DMS153 treated with DMSO at 0.1 percent for 48 hours (cell line): Measurements from ENCODE around the gene GLTPD2.

ENCODE experiments used
- DNase-seq: peaks from one replicate; lab custom pipeline; 2025; ENCODE audit not compliant: unreplicated experiment; lab: John Stamatoyannopoulos, UW

GLTPD2 gene

DNA sequence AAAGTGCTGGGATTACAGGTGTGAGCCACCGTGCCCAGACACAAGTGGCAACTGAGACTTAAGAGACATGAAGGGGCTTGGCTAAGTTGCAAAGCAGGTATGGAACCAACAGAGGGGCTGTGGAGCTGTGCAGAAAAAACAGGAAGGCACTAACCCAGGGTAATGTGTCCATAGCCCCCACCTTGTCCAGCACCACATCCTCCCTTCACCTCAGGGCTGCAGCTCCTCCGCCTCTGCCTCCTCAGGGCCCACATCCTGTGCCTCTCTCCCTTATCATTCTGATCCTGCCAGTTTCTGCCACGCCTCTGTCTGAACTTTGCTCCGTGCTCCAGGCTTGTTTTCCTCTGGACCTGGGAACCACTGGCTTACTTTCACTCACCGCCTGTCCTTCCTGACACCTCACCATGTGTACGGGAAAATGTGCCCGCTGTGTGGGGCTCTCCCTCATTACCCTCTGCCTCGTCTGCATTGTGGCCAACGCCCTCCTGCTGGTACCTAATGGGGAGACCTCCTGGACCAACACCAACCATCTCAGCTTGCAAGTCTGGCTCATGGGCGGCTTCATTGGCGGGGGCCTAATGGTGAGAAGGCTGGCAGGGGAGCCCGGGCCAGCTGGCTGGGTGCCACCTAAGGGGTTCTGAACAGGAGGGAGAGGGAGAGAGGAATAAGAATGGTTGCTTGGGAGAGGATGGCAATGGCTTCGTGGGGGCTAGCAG lies 17.1 kb upstream of the GLTPD2 start, which contains the start of gene TM4SF5:
Gene TM4SF5, plus strand, starts transcription at position 368 of the 716 bp plus-strand sequence. Its CDS starts 37 bp downstream, at position 405.
- DNase-seq, result no peak

DNA sequence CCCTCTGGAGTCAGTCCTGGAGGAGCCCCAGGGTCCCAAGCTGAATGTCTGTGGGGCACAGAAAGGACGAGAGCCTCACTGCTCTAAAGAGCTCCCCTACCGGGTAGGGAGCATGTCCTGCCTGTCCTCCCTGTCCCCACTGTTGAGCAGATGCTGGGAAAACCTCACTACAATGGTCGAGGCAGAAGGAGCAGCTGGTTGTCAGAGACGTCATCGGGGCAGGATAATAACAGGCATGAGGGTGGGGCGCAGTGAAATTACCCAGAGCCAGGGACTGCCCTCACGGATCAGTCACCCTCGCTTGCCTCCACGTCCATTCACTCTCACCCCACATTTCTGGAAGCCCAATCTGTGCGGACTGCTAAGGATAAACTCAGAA lies 16.5 kb upstream of the GLTPD2 start:
- no peak for DNase-seq

DNA sequence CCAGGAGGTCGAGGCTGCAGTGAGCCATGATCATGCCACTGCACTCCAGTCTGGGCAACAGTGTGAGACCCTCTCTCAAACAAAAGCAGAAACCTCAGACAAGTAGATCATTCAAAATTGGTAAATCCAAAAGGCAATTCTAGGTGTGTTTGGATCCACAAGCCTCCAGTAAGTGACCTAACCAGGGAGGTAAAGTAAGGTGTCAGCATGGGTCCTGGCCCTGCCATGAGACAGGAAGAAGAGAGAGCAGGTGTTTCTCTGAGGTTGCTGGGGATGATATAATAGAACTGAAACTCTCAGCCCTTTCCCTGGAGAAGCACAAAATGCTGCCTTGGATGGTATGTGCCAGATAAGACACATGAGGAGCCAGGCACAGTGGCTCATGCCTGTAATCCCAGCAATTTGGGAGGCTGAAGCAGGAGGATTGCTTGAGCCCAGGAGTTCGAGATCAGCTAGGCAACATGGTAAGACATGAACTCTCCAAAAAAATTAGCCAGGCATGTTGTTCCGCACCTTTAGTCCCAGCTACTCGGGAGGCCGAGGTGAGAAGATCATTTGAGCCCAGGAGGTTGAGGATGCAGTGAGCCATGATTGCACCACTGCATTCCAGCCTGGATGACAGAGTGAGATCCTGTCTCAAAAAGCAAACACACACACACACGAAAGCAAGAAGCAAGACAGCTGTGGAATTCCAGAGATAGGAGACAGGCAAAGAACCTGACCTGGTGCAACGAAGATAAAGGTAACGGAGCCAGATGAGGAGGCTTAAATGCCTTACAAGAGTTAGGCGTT lies 10.6 kb upstream of the GLTPD2 start:
- no peak for DNase-seq

DNA sequence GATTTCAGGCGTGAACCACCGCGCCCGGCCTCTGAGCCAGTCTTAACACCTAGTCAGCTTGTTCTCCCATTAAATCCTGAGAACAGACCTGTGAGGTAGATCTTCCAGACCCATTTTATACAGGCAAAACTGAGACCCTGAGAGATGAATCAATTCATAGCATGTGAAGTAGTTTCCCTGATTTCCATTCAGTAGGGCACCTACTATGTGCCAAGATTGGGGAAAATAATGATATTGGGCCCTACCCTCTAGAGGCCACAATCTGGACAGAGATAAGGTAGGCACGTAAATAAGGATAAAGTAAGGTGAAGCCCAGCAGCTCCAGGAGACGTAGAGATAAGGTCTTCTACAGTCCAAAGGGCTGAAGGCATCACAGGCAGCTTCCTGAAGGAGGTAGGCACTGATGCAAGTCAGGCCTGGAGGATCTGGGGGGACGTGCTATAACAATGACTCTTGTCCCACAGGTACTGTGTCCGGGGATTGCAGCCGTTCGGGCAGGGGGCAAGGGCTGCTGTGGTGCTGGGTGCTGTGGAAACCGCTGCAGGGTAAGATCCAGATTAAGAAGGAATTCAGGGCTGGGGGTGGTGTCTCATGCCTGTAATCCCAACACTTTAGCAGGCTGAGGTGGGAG lies 8.3 kb upstream of the GLTPD2 start:
- DNase-seq, result no peak

DNA sequence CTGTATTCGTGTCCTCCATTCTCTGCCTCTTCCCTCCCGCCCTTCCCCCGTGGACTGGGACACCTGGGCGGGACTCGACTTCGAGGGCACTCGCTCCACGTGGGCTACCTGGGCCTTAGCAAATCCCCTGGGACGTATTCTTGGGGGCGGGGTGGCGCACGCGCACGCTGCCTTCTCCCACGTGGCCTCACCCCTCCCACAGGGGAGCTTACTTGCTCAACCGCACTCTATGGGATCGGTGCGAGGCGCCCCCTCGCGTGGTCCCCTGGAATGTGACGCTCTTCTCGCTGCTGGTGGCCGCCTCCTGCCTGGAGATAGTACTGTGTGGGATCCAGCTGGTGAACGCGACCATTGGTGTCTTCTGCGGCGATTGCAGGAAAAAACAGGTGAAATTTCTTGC lies 6.1 kb upstream of the GLTPD2 start:
- no peak for DNase-seq

DNA sequence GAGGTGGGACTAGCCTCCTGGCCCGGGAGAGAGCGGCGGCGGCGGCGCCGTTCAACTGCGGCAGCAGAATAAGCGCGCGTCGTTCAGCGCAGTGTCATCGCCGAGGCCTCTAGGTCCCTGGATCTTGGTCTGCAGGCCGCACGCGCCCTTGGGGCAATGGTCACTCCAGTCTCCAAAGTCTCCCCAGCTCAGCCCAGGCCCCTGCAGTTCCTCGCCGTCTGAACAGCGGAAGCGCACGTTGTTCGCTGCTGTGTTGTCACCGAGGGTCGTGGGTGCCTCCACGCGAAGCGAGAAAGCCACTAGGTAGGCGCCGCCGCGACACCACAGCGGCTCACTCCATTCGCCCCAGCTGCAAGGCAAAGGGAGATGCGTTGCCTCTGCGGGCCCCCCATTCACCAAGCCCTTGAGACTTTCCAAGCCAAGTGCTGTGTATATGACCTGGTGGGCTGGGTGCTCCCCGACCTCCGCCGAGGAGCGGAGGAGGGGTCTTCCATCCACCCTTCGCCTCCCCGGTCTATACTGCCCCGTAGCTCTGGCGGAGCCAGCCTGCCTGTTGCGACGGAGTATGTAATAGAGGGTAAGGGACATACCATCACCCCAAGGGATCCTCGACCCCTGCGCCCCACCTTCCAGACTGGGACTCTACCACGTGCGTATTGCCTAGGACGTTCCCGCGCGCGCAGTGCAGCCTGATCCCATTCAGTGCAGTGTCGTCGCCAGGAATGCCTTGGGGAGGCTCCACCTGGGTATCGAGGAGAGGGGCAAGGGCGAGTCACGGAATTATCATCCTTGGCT lies 3.3 kb upstream of the GLTPD2 start:
- DNase-seq, result no peak

DNA sequence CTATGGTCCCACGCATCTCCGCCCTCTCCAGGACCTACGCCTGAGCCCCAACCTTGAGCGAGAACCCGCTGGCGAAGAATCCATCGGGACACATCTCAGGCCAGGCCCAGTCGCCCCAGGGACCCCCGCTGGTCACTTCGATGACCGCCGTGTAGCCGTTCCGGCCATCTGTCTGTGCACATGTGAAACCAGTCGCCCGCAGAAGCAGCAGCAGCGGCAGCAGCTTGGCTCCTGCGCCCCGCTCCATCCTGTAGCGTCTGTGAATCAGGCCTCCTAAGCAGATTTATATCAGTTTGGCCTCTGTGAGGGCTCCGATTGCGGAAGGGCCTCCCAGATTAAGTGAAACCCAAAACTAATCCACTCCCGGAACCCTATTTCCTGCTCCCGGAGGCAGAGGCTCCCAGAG lies 2.7 kb upstream of the GLTPD2 start, which contains the start of gene VMO1:
Gene VMO1, minus strand, starts transcription at position 259 of the 406 bp plus-strand sequence. Its CDS starts 12 bp downstream, at position 247.
- DNase-seq, result no peak

DNA sequence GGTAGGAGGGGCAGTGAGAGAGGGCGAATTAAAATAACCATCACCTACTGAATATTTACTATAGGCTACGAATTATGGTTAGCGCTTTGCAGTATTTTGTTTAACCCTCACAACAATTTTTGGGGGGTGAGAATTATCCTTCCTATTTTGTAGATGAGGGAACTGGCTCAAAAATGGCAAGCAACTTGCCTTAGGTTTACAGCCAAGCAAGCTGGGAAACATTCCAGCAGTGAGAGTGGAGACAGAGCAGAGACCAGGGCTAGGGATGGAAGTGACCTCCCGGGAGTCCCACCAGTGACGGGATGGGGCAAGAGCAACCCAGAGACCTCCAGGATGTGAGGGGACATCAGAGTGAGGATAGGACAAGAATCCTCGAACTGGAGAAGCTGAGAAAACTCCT lies 2.2 kb upstream of the GLTPD2 start:
- no peak for DNase-seq

DNA sequence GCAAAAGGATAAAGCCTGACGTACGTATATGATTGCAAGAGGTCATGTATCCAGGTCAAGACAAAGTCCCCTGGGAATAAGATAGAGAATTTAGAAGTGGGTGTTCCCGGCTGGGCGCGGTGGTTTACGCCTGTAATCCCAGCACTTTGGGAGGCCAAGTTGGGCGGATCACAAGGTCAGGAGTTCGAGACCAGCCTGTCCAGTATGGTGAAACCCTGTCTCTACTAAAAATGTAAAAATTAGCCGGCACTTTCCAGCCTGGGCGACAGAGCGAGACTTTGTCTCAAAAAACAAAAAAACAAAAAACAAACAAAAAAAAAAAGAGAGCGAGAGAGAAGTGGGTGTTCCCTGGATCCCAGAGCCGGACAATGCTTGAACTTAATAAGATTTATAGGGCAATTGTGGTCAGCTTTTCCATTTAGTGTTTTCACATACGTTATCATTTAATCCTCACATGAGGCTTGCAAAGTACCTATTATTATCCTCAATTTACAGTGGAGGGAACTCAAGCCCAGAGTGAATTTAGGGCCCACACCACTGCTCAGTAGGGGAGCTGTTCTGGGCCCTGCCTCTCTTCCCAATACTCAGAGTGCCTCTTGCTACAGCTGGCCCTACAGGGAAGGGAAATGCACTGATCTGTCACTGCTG lies 481 bp upstream of the GLTPD2 start:
- DNase-seq, result no peak

DNA sequence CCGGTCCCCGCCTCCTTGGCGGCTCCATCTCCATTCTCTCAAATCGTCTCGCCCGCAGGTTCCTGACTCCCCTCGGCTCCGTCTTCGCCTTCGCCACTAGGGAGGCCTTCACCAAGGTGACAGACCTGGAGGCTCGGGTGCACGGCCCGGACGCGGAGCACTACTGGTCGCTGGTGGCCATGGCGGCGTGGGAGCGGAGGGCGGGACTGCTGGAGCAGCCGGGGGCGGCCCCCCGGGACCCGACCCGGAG lies 862 bp downstream of the GLTPD2 start:
- no peak for DNase-seq

DNA sequence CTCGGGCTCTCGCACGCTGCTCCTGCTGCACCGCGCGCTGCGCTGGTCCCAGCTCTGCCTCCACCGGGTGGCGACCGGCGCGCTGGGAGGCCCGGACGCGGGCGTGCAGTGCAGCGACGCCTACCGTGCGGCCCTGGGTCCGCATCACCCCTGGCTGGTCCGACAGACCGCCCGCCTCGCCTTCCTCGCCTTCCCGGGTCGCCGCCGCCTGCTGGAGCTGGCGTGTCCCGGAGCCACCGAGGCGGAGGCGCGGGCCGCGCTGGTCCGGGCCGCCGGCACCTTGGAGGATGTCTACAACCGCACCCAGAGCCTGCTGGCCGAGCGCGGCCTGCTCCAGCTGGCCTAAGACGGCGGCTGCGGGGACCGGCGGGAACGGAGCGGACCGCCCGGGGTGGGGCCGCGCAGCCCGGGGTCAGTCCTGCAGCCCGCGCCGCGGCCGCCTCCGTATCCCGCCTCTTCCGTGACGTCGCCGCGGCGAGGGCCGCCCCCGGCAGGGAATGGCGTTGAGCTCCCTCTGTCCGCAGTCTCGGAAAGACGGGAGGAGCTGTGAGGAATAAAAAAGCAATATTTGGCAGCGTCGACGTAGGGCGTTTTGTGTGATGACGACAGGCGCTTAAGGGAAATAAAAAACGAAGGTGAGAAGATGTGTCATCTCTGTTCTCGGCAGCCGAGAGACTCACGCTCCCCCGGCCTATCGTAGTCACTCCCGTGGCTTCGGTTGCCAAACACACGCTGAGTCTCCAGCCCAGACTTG lies 1.4 kb downstream of the GLTPD2 start:
- DNase-seq, result peak; percentile 14

DNA sequence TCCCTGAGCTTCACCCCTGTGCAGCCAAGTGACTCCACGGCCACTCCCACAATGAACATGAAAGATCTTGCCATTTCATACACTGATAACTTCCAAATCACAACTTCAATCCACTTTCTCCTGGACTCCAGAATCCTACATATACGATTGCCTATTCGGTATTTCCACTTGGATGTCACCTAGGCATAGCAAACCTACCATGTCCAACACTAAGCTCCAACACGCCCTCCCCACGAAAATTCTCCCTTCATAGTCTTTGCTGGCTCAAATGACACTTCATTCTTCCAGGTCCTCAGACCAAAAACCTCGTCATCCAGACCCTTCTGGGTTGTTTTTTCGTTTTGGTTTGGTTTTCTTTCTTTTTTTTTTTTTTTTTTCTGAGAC lies 1.9 kb downstream of the GLTPD2 start:
- no peak for DNase-seq

DNA sequence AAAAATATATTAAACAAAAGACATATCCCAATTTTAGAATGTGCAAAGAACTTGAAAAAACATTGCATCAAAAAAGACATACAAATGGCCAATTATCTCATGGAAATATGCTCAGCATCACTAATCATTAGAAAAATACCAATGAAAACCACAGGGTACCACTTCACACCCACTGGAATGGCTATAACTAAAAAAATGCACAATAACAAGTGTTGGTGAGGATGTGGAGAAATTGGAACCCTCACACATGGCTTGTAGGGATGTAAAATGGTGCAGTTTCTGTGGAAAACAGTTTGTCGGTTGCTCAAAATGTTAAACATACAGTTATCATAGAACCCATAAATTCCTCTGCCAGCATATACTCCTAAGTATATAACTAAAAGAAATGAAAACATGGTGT lies 6.4 kb downstream of the GLTPD2 start:
- no peak for DNase-seq

DNA sequence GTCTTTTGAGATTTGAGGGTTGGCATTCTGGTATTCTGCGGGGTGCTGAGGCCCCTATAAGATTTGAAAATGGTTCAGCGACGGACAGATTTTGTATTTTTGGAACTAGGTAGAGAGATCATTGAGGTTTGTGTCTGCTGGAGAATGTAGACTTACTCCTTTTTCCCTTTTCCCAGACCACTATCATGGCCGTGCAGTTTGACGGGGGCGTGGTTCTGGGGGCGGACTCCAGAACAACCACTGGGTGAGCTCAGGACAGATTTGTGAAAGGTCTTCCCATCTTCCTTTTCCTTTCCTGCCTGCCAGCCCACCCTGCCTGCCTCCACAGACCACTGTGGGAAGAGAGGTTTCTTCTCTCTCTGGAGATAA lies 7.8 kb downstream of the GLTPD2 start:
- DNase-seq, result no peak

DNA sequence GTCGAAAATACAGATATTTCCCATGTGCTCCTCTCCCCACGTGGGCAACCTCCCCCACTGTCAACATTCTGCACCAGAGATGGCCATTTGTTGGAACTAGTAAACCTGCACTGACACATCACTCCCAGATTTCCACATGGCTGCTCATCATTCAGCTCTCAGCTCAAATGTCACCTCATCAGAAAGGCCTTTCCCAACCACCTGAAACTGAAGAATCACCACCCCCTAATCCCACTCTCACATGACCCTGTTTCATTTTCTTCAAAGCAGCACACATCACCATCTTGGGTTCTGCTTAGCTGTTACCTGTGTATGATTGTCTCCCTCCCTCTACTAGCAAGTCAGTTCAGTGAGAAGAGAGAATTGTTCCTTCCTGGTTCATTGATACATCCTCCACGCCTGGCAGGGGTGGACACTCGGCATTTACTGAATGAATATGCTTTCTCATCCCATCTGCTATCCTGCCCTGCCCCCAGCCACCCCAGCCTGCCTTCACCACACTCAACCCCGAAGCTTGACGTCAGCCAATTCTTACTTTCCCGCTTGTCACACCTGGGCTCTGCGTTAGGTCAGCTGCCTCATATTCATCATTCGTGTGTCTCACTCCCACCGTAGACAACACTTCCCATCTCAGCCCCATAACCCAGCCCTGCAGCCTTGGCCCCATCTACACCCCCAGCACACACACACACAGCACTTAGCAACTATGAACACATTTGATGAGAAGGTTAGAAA lies 11.9 kb downstream of the GLTPD2 start:
- DNase-seq, result no peak

DNA sequence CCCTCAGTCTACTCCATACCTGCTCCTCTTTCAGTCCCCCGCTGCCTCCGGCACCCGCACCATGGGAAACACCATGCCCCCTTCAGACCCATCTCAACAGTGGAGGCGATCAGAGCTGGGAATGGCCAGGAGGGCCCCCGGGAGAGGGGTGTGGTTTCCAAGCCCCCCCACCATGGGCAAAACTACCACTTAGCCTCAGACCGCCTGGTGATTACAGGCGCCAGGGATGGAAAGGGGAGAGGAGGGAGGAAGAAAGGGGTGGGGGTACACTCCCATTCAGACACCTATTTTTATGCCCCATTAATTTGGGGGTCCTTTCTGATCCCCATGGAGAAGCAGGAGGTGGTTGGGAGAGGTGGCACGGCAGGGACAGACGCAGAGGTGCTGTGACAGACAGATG lies 13.5 kb downstream of the GLTPD2 start, which contains the start of gene C17orf114:
Gene C17orf114, minus strand, starts transcription at position 101 of the 400 bp plus-strand sequence.
- no peak for DNase-seq

DNA sequence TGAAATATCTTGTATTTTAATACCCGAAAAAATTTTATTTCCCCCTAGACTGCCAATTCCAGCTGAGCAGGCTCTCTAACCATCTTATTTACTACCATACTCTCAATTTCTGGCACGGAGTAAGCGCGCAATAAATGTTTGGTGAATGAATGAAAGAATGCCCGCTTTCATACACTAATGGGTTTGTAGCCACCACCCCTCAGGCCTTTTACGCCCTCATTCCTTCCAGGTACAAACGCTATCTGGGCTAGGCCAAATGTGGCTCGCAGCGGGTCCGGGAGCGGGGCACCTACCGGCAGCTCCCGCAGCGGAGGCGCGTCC lies 17.7 kb downstream of the GLTPD2 start:
- no peak for DNase-seq

DNA sequence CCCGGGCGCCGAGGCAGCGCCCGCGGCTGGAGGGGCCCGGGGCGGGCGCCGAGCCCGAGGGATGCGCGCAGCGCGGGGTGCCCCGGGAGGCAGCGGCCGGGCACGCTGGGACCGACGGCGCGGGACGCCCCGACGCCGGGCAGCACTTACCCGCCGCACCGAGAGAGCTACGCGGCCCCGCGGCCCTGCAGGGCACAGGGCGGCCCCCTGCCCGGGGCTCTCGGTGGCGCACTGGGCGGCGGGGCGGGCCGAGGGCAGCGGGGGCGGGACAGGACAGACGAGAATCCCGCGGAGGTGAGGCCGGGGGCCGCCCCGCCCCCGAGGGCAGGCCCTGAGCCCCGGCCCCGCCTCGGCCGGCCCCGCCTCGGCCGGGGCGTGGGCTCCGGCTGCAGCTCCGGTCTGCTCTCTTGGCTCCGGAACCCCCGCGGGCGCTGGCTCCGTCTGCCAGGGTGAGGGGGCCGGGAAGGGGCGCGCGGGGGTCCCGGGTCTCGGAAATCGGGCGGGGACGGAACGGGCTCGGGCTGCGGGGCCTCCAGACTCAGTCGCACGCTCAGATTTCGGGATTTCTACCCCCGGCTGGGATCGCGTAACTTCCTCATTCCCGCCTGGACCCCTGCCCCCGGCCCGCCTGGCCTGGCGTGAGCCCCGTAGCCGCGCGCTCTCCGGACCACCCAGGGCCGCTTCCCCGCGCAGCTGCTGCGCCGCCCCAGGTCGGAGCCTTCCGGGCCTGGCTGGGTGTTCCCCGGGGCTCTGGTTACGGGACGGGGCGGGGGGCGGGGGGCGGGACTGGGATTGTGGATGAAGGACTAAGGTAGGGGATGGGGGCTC lies 18.2 kb downstream of the GLTPD2 start, which contains the start of gene PLD2:
Gene PLD2, plus strand, starts transcription at position 376 of the 828 bp plus-strand sequence. CDS start 621 bp downstream, outside the sequence.
- peak; percentile 14 for DNase-seq
